HG02938 (cell line): ENCODE data around the gene LAIR2.
"Not testable (repeated sequence)": the region's sequence is repeated elsewhere in the genome, so short reads cannot be mapped to it uniquely, and the experiment has no call there.

Source experiments
- ATAC-seq: cut with Tn5 transposase; IDR thresholded peaks from one replicate; pipeline ENCODE4 v1.9.1; 2021; ENCODE audit warnings: mild to moderate bottlenecking, moderate library complexity; ENCODE audit not compliant: unreplicated experiment

LAIR2 gene

DNA sequence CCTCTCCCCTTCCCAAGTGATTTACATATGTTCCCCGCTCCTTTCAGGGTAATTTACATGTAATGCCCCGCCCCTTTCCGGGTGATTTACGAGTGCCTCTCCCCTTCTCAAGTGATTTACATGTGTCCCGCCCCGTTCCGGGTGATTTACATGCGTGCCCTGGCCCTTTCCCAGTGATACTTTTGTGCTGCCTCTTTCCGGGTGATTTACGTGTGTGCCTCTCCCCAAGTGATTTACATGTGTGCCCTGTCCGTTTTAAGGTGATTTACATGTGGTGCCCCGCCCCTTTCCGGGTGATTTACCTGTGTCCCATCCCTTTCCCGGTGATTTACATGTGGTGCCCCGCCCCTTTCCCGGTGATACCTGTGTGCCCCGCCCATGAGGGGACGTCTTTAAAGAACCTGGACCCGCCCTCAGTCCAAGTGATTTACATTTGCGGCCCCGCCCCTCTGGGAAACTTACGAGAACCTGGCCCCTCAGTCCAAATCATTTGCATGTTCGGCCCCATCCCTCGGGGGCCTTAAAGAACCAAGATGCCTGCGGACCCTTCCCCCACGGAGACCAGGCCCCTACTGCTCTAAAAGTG, 38.5 kb upstream of the LAIR2 start:
- peak; percentile 44 for ATAC-seq

DNA sequence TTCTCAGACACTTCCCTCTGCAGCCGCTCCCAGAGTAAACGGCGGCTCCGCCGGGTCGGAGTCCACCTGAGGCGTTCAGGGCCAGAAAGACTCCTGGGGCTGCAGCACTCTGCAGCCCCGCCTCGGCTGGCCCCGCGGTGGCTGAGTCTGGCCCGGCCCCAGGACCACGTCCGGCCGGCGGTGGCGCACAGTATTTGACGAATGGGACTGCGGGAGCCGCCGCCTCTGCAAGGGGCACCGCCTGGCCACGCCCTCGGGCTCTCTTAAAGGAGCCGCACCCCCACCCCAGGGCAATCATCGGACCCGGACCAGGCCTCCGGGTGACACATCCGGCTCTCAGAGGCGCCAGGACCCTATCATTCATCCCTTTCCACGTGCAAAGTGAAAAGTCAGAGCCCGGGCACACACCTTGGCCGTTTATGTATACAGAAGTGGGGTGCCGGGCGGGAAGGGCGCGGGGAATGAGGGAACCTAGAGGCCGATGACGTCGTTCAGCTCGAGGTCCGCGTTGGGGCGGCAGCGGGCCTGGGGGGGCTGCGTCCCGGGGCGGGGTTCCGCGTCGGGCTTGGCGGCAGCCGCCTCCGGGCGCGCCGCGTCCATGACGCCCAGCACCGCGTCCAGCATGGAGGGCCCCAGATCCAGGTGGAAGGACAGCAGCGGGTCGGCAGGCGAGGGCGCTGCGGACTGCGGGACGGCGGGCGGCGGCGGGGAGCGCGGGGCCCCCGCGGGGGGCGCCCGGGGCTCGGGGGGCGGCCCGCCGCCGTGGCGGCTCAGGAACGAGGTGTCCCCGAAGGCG, 37.8 kb upstream of the LAIR2 start:
- ATAC-seq: peak; percentile 33

DNA sequence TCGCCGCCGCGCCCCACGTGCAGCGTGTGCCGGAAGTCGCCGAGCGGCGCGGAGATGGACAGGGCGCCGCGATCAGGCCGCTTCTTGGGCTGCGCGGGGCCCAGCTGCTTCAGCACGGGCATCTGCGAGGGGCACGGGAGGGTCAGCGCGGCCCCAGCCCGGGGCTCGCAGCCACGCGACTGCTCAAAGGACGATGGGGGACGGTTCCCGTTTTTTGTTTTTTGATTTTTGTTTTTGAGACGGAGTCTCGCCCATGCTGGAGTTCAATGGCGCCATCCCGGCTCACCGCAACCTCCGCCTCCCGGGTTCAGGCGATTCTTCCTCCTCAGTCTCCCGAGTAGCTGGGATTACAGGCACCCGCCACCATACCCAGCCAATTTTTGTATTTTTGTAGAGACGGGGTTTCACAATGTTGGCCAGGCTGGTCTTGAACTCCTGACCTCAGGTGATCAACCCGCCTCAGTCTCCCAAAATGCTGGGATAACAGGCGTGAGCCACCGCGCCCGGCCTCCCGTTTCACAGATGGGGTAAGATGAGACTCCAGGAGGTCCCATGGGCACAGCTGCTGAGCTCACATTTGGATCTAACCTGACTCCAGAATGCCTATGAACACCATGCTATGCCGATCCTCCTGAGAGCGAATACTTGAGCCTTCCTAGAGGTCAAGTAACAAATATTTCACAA, 37.1 kb upstream of the LAIR2 start:
- no peak for ATAC-seq

DNA sequence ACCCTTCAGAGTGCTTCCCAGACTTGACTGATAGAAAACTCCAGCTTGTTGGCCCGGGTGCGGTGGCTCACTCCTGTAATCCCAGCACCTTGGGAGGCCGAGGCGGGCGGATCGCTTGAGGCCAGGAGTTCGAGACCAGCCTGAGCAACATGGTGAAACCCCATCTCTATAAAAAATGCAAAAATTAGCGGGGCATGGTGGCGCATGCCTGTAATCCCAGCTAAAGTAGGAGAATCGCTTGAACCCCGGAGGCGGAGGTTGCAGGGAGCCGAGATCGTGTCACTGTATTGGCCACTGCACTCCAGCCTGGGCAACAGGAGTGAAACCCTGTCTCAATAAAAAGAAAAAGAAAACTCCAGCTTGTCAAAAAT, 36.5 kb upstream of the LAIR2 start:
- ATAC-seq: not testable (repeated sequence)

DNA sequence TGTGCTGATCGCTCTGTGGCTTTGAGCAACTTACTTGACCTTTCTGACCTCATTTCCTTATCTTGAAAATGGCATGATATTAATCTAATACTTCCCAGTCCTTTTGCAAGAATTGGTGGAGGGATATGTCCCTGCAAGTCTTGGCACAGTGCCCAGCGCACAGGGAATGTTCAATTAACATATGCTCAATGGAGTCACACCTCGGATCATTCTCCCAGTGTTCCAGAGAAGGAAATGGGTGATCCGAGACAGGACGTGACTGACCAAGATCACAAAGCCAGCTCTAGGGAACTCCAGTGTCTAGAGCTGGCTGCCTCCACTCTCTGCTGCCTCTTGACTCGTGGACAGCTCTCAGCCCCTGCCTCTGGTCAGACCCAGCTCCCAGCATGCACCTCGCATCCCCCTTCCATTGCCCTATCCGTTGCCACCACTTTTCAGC, 33.1 kb upstream of the LAIR2 start:
- no peak for ATAC-seq

DNA sequence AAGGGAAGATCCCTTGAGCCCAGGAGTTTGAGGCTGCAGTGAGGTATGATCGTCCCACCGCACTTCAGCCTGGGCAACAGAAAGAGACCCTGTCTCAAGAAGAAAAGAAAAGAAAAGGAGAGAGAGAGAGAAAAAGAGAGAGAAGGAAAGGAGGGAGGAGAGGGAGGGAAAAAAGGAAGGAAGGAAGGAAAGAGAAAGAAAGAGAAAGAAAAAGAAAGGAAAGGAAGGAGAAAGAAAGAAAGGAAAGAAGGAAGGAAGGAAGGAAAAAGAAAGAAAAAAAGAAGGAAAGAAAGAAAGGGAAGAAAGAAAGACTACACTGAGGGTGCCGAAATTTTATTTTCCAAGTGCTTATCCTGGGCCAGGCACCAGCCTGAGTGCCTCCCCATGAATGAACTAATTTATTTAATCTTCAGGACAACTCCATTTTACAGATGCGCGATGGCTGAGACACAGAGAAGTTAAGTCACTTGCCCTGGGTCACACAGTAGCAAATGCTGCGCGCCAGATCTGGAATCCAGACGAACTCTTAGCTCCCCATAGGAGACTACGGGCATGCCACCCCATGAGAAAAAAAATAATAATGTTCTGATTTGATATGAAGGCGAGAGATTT, 32.2 kb upstream of the LAIR2 start:
- ATAC-seq: no peak

DNA sequence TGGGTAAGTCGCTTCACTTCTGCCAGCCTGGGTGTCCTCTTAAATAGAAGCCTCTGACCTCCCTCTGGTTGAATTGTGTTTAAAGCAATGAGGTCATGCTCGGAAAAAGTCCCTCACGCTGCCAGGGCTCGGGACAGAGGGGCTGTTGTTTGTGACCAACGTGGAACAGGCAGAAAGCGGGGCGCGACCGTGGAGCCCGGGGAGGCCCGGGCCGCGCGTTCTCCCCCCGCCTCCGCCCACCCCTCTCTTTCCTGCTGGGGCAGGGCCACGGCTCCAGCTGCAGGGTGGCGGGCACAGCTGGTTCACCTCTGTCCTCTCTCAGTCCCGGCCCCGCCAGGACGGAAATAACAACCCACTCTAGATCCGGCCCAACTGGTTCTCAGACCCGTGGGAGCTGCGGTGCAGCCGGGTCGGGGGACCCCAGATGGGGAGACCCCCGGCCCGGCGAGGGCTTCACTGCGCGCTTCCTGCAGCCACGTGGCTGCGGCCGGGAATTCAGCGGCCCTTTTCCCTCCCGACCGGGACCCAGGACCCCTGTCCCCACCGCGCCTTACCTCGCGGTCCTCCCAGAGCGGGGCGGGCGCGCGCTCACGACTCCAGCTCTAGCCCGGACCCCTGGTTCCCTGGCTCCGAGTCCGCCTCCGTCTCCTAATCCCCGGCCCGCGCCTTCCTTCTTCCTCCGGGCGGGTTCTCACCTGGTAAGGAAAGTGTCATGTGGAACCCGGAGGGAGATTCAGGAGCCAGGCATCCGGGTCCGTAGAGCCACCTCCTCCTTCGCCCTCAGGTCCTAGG, 31.4 kb upstream of the LAIR2 start:
- no peak for ATAC-seq

DNA sequence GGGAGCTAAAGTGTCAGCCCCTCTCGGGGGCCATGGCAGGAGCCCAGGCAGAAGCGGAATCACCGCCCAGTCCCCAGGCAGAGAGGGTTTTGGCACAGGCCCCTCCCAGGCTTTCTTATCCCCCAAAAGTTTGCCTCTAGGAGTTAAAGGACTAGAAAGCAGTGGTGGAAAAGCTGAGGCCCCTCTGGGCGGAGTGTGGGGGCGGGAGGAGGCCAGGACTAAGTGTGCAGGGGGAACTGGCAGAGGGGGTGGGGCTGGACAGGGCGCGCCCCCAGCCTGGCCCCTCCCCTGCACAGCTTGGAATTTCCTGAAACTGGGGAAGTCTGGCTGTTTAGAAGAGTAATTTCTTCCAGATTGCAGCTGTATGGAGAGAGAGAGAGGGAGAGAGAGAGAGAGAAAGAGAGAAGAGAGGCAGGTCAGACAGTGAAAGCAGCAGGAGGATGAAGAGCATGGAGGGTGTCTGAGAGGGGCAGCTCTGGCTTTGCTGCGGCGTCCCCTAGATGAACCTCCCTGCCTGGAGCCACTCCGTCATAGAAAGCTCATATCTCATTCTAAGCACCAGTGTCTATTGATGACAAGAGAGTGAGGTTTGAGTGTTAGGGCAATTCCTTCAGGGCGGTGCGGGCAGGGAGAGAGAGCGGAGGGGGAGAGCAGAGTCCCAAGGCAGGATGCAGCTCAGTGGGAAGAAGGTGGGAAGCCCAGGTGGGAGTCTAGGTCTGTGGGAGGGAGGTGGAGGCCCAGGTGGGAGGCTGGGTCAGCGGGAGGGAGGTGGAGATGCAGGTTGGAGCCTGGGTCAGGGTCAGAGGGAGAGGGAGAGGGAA, 29.4 kb upstream of the LAIR2 start, which contains the start of gene CDC42EP5:
Gene CDC42EP5, minus strand, starts transcription at position 226 of the 821 bp plus-strand sequence. CDS start 7,749 bp downstream, outside the sequence.
- ATAC-seq: no peak

DNA sequence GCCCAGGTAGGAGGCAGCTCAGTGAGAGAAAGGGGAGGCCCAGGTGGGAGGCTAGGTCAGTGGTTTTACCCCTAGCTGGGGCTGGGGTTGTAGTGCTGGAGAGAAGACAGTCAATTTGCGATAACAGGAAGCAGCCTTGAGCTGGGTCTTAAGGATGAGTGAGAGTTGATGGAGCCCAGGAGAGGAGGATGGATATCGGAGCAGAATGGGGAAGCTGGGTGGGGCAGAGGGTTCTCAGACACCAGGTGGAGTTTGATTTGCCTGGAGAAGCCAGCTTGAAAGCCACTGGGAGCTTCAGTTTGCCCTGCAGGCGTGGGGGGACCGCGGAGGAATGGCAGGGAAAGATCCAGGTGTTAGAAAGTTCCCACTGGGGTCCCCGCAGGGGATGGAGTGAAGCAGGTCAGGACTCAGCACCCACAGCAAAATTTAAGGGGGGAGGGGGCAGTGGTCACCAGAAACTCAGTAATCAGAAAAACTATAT, 28.7 kb upstream of the LAIR2 start:
- no peak for ATAC-seq

DNA sequence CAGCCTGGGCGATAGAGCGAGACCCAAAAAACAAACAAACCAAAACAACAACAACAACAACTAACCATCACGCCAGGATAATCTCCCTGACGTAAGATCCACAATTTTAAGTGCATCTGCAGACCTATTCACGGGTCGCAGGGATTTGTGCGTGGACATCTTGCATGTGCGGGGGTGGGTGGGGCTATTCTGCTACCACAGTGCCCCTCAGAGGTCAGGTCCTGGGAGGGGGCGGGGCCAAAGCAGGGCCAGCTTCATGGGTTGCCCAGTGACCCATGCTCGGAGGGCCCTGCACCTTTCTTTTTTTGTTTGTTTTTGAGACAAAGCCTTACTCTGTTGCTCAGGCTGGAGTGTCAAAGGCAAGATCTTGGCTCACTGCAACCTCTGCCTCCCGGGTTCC, 26.9 kb upstream of the LAIR2 start:
- ATAC-seq: no peak

DNA sequence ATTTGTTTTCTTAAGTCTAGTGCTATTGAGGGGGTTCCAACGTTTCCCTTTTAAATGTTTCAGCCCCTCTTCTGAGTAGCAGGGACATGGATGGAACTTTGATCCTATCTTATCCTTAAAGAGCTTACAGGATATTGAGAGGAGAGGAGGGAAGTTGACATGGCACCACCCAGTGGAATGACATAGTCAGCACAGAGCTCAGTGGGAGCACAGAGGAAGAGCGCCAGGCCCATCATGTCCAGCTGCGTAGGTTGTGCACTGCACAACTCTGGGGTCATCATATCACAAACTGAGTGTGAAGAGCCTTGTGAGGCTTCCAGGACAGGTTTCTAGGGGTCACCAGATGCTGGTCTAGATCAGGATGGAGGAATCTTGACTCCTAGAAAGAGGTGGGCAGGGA, 25.0 kb upstream of the LAIR2 start:
- ATAC-seq: no peak

DNA sequence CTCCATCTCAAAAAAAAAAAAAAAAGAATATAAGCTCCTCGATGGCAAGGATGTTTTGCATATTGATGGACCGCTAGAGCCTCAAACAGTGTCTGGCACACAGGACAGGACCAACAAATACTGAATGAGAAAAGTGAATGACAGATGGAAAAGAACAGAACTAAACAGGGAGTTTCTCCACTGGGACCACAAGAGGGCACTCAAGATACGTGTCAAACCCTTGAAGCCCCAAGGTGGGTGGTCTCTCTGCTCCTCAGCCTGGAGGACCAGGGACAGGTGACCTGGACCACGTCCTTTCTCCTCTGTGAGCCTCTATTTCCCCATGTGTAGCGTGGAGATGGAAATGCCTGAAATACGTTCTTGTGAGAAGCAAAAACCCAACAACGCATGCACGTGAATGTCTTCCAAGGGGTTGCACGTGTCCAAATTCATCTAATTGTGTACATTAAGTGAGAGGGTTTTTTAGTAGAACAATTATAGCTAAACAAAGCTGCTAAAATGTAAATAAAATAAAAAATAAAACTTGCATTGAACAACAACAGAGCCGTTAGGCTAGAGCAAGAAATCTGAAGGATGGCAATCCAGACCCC, 23.9 kb upstream of the LAIR2 start:
- ATAC-seq: no peak

DNA sequence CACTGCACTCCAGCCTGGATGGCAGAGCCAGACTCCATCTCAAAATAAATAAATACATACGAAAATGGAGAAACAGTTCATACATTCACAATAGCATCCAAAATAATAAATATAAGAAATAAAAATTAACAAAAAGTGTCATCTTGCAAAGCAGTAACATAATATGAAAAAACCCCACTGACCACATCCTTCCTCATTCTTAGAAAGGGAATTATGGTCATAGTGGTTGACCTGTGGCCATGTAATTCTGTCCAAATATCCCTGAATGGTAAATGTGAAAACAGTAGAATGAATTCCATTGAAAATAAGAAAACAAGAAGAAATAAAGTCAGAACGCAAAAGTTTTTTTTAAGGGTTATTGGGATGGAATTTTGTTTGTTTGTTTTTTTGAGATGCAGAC, 22.6 kb upstream of the LAIR2 start:
- ATAC-seq: no peak

DNA sequence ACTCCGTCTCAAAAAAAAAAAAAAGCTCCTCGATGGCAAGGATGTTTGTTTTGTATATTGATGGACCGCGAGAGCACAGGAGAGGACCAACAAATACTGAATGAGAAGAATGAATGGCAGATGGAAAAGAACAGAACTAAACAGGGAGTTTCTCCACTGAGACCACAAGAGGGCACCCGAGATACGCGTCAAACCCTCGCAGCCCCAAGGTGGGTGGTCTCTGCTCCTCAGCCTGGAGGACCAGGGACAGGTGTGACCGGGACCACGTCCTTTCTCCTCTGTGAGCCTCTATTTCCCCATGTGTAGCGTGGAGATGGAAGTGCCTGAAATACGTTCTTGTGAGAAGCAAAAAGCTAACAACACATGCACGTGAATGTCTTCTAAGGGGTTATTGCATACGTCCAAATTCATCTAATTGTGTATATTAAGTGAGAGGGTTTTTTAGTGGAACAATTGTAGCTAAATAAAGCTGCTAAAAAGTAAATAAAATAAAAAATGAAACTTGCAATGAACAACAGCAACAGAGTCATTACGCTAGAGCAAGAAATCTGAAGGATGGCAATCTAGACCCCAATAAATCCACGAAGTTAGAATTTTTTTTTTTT, 21.2 kb upstream of the LAIR2 start:
- ATAC-seq: no peak

DNA sequence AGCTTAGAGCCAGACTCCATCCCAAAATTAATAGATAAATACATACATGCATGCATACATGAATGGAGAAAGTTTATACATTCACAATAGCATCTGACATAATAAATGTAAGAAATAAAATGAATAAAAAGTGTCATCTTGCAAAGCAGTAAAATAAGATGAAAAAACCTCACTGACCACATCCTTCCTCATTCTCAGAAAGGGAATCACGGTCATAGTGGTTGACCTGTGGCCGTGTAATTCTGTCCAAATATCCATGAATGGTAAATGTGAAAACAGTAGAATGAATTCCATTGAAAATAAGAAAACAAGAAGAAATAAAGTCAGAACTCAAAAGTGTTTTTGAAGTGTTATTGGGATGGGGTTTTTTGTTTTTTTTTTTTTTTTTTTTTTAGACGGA, 19.7 kb upstream of the LAIR2 start:
- ATAC-seq: no peak

DNA sequence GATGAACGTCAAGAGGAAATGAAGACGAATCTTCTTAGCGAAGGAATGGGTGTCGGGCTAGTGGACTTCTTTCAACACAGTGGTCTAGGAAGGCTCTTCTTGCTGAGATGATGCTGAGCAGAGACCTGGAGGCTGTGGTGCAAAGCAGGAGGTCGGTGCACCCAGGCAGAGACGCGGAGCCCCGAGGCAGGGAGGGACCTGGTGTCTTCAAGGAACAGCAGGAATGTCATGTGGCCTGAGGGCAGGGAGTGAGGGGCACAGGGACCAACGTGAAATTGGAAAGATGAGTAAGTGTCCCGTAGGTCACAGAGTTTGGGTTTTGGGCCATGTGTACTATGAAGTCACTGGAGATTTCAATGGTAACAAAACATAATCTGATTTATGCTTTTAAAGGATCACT, 18.2 kb upstream of the LAIR2 start:
- no peak for ATAC-seq

DNA sequence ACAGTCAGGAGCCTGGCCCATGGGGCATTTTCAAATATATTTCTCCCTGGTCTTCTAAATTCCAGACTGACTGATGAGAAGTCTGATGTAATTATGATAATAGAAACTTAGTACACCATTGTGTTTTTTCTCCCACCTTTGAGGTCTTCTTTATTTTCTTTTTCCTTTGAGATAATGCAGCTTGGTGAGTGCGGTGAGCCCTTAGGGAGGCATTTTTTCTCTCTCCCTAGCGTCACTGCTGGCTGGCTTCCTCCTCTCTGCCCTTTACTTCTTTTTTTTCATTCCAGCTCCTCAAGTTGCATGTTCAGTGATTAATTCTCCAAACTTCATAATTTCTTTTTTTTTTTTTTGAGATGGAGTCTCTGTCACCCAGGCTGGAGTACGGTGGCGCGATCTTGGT, 16.8 kb upstream of the LAIR2 start:
- no peak for ATAC-seq

DNA sequence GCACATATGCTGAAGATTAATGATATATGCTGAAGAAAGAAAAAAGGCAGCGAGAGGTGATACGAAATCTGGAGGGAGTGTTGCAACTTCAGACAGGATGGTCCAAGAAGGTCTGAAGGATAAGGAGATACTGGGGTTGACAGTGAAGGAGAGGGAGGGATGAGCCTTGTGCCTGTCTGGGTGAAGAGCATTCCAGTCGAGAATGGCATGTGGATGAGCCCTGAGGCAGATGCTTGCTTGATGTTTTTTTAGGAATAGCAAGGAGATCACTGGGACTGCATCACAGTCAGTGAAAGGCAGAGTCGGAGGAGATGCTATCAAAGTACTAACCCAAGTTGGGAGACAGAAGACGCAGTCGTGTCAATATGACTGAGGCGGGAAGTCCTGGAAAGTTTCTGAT, 13.3 kb upstream of the LAIR2 start:
- no peak for ATAC-seq

DNA sequence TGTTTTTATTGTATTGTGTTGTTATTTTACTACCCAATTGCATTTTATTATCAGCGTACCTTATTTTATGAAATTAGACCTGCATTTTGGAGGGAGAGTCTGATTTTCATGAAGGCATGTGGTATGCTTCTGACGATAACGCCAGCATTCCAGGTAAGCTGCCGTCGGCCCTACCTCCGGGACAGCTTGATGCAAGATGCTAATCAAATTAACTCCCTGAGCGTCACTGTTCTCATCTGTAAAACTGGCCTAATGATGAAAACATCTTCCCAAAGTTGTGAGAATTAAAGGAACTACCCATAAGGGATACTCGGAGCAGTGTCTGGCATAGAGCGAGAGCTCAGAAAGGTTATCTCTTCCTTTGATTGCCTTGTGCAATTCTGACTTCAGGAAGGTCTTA, 12.9 kb upstream of the LAIR2 start:
- ATAC-seq: no peak
